OCI-LY3 (cell line): Measurements from ENCODE around the gene SH3BP2.

Experiments used
- CTCF ChIP-seq: fragments of 200-600, 300-600 bp; sonication (generic); IDR thresholded peaks from 2 replicates; pipeline ENCODE4 v1.5.1; 2014; ENCODE audit warnings: antibody characterized with exemption, low read length, low read depth
- EZH2phosphoT487 ChIP-seq: fragments of 200-600 bp; shearing (Covaris generic); IDR thresholded peaks from 2 replicates; pipeline ENCODE4 v1.6.1; 2018; ENCODE audit warnings: antibody characterized with exemption, mixed run types, low read depth

- no peak for TF ChIP-seq CTCF
- no peak for TF ChIP-seq EZH2phosphoT487
Measured at GRCh38 chr4:2805712-2806389, 13.0 kb downstream of the SH3BP2 start.
